K562 (cell line): ENCODE data around the gene ADGRL3. TPM values are rescaled to one million over a fixed set of nuclear protein-coding genes. Genes with fewer than 3 reads are reported as not detected.

Source experiments
- ATAC-seq: fragments of 200-7000 bp; cut with Tn5 transposase; 3 replicates; pipeline ENCODE4 v1.9.1; 2020; ENCODE audit warnings: moderate library complexity
- BruUV-seq: library from RNA; stranded (reverse); fragments of 400-500 nt; replicated peaks from 2 replicates; lab custom pipeline; 2021; lab: Mats Ljungman, UMichigan
- CTCF ChIA-PET: fragments of 300-600 bp; formaldehyde crosslinking; extraction: SDS; loops from one replicate; lab custom pipeline; 2021; ENCODE audit warnings: low intra/inter-chr PET ratio; lab: Yijun Ruan, JAX
- POLR2A ChIA-PET: fragments of 300-600, 350-650 bp; sonication (Branson Sonifier 250); formaldehyde crosslinking; extraction: SDS; loops from one replicate; lab custom pipeline; 2021; ENCODE audit warnings: antibody characterized with exemption, inconsistent platforms; lab: Yijun Ruan, JAX
- DNase-seq, 4 experiments: peaks; one replicate each; pipeline versions ENCODE4 v3.0.0 to v3.0.0-alpha.2; 2011 to 2018; ENCODE audit warnings: low spot score in 3 of 4, mixed read lengths in 3 of 4; ENCODE audit errors: extremely low read depth in 1 of 4
- FAIRE-seq: peaks from 2 replicates; lab custom pipeline; 2011; peaks lifted over from hg19 to GRCh38; lab: Jason Lieb, UNC
- H2AFZ ChIP-seq: 2 replicates; pipeline ENCODE4 v1.6.0; 2011; ENCODE audit warnings: low read depth, low read length, control low read depth, inconsistent platforms
- H3K27ac ChIP-seq: fragments of 200-600 bp; 3 replicates; pipeline ENCODE4 v1.8.0; 2011; ENCODE audit warnings: low read depth, mild to moderate bottlenecking, control low read depth, inconsistent platforms, low read length, moderate library complexity, mixed read lengths; ENCODE audit errors: extremely low read depth
- H3K27me3 ChIP-seq, 2 experiments: fragments of 300-600 bp in 1 of 2; 2 replicates in 1 of 2; 3 replicates in 1 of 2; pipeline versions ENCODE4 v1.6.0 to v1.8.0; 2011; ENCODE audit warnings: inconsistent platforms in 2 of 2, low read length in 2 of 2, mild to moderate bottlenecking in 1 of 2, mixed read lengths in 1 of 2, moderate library complexity in 1 of 2; ENCODE audit not compliant: control insufficient read depth in 2 of 2, insufficient read depth in 2 of 2
- H3K36me3 ChIP-seq: fragments of 300-600 bp; 3 replicates; pipeline ENCODE4 v1.8.0; 2011; ENCODE audit warnings: mild to moderate bottlenecking, low read length, inconsistent platforms; ENCODE audit not compliant: control insufficient read depth, insufficient read depth
- H3K4me1 ChIP-seq, 2 experiments: fragments of 200-600 bp in 1 of 2; replicated peaks in 1 of 2; 2 replicates in 1 of 2; 3 replicates in 1 of 2; pipeline versions ENCODE4 v1.5.1 to v1.8.0; 2011; ENCODE audit warnings: inconsistent platforms in 2 of 2, low read length in 2 of 2, mild to moderate bottlenecking in 1 of 2, mixed read lengths in 1 of 2, moderate library complexity in 1 of 2; ENCODE audit not compliant: control insufficient read depth in 2 of 2, insufficient read depth in 2 of 2
- H3K4me2 ChIP-seq: 2 replicates; pipeline ENCODE4 v1.6.1; 2011; ENCODE audit warnings: low read length, control low read depth, inconsistent platforms, mixed read lengths; ENCODE audit not compliant: insufficient read depth
- H3K4me3 ChIP-seq: fragments of 200-600 bp; sonication (generic), shearing (Covaris generic); 2 replicates; pipeline ENCODE4 v1.5.1; 2016; ENCODE audit warnings: control low read depth, inconsistent platforms
- H3K79me2 ChIP-seq: fragments of 200-600 bp; 3 replicates; pipeline ENCODE4 v1.8.0; 2011; ENCODE audit warnings: low read length, inconsistent platforms; ENCODE audit not compliant: control insufficient read depth, insufficient read depth
- H3K9ac ChIP-seq, 2 experiments: 2 replicates each; pipeline versions ENCODE4 v1.6.0 to v1.6.1; 2011; ENCODE audit warnings: low read depth in 2 of 2, low read length in 2 of 2, control low read depth in 1 of 2, inconsistent platforms in 1 of 2, mild to moderate bottlenecking in 1 of 2, mixed read lengths in 1 of 2; ENCODE audit not compliant: insufficient read depth in 1 of 2
- H3K9me1 ChIP-seq: one replicate; pipeline ENCODE4 v1.6.0; 2011; ENCODE audit warnings: inconsistent platforms, mild to moderate bottlenecking, low read length, moderate library complexity; ENCODE audit not compliant: control insufficient read depth, insufficient read depth
- H3K9me3 ChIP-seq: replicated peaks from 2 replicates; pipeline ENCODE4 v1.5.1; 2011; ENCODE audit warnings: low read depth, low read length, inconsistent platforms; ENCODE audit not compliant: control insufficient read depth, insufficient read depth
- H4K20me1 ChIP-seq: replicated peaks from 2 replicates; pipeline ENCODE4 v1.6.1; 2011; ENCODE audit warnings: low read length, inconsistent platforms, mixed read lengths; ENCODE audit not compliant: control insufficient read depth, insufficient read depth
- ELF1 ChIP-seq: fragments of 200-800 bp; sonication (Bioruptor generic); IDR thresholded peaks from 2 replicates; pipeline ENCODE4 v1.6.1; 2016; ENCODE audit warnings: missing genetic modification characterization, missing compliant biosample characterization
- FIP1L1 ChIP-seq: fragments of 200-400 bp; formaldehyde crosslinking; IDR thresholded peaks from 2 replicates; pipeline ENCODE4 v1.6.1; 2018; ENCODE audit warnings: mild to moderate bottlenecking, low read depth, low read length; ENCODE audit not compliant: poor library complexity, severe bottlenecking
- NR4A1 ChIP-seq, 2 experiments: fragments of 250-450 bp in 1 of 2; fragments of 450-650 bp in 1 of 2; sonication (Bioruptor Pico) in 1 of 2; IDR thresholded peaks; 2 replicates each; pipeline versions ENCODE4 v1.4.0 to v1.6.1; 2016 to 2020; ENCODE audit warnings: mild to moderate bottlenecking in 2 of 2, missing compliant biosample characterization in 1 of 2, missing genetic modification characterization in 1 of 2, moderate library complexity in 1 of 2
- RBM39 ChIP-seq: fragments of 200-400 bp; formaldehyde crosslinking; optimal IDR thresholded peaks from 2 replicates; pipeline ENCODE3; 2018; ENCODE audit warnings: low read depth, low read length
- RFX1 ChIP-seq: fragments of 450-650 bp; IDR thresholded peaks from 2 replicates; pipeline ENCODE4 v1.6.1; 2016; ENCODE audit warnings: mild to moderate bottlenecking, moderate library complexity
- SRSF3 ChIP-seq: fragments of 200-400 bp; formaldehyde crosslinking; IDR thresholded peaks from 2 replicates; pipeline ENCODE4 v1.6.1; 2016; ENCODE audit warnings: mild to moderate bottlenecking, low read length, moderate library complexity; ENCODE audit not compliant: insufficient read depth
- TFAP4 ChIP-seq: sonication (generic); formaldehyde crosslinking; IDR thresholded peaks from 2 replicates; pipeline ENCODE4 v1.8.0; 2022; ENCODE audit warnings: missing genetic modification reagents, mild to moderate bottlenecking, moderate library complexity, borderline replicate concordance
- TGIF2 ChIP-seq: sonication (generic); formaldehyde crosslinking; IDR thresholded peaks from 2 replicates; pipeline ENCODE4 v1.8.1; 2022; ENCODE audit warnings: mild to moderate bottlenecking, missing genetic modification reagents, moderate library complexity
- ZC3H8 ChIP-seq: fragments of 450-650 bp; IDR thresholded peaks from 2 replicates; pipeline ENCODE4 v1.6.1; 2017
- WGBS: fragments of 100-300 bp; shearing (Covaris generic); methylation state at CpG from one replicate; pipeline ENCODE4 v1.1.6; 2016; ENCODE audit warnings: low coverage, mixed read lengths; ENCODE audit not compliant: insufficient coverage; ENCODE audit errors: missing lambda C conversion rate; 5-methylcytosine and 5-hydroxymethylcytosine counted together
- in situ Hi-C: fragments of 300-500 bp; cut with MboI; formaldehyde crosslinking; loops from 4 replicates; pipeline ENCODE4 v1.15.0; 2018; ENCODE audit warnings: inconsistent platforms, mixed read lengths
- intact Hi-C: fragments of 100-400 bp; cut with micrococcal nuclease; formaldehyde crosslinking; loops from 2 replicates; pipeline ENCODE4 v1.14.2; 2022
- polyA plus RNA-seq, 8 experiments: library from polyadenylated mRNA; depleted of rRNA in 4 of 8; stranded (reverse) in 5 of 8; unstranded in 3 of 8; fragments of >200 nt; fragmentation: Nextera tagmentation in 2 of 8; fragmentation: Illumina TruSeq in 1 of 8; extraction: Ambion mirVana in 2 of 8; extraction: Trizol in 1 of 8; gene quantifications; 2 replicates each; pipeline versions ENCODE4 v1.2.1 to v1.2.3, GENCODE V29; 2011 to 2014; ENCODE audit warnings: inconsistent platforms in 1 of 8, missing spikeins in 1 of 8
- total RNA-seq, 7 experiments: library from RNA; depleted of rRNA in 6 of 7; stranded (reverse); fragments of >200 nt in 6 of 7; fragmentation: Illumina TruSeq in 2 of 7; extraction: Trizol in 2 of 7; gene quantifications; 2 replicates each; pipeline versions ENCODE4 v1.2.1 to v1.2.3, GENCODE V29; 2011 to 2021; ENCODE audit warnings: low replicate concordance in 1 of 7

The ADGRL3 gene
- total and polyA plus RNA-seq, 9 of the 15 experiments (the other 6 are each of a cell fraction or from before 2014, with no cell fraction given) = 0.03 to 0.14 (median 0.04) TPM; not detected in 2

DNA sequence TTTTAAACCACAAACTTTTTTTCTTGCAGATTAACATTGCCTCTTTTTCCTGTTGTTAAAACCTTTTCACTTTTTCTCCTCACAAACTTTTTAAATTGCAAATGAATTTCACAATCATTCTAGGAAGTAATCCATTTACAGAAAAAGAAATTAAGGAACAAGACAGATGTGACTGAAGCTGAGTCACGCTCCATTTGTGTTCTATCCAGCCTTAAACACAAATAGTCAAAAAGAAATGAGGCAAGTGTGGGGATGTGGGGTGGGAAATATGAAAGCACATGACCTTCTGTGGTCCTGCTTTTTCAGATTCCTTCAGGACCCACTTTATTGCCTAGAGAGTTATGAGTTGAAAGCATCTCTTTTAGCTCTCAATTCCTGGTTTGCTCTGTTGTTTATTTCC, 197.0 kb downstream of the ADGRL3 start:
- FAIRE-seq (no peak), DNase-seq (no peak), ATAC-seq (no peak)
- H3K9ac ChIP-seq = no peak overlapping the region
- intact Hi-C loops (no loop called here), in situ Hi-C loops (no loop called here)
- no peaks in the 10 kb centered on the region for H3K9me1 ChIP-seq
- no peak overlapping the region for H3K4me3 ChIP-seq
- H3K4me1 ChIP-seq = no peaks in the 10 kb centered on the region
- no peaks in the 10 kb centered on the region for H3K79me2 ChIP-seq
- ChIA-PET POLR2A (no interaction called here), CTCF (no interaction called here)
- no peak overlapping the region for H2AFZ ChIP-seq
- H3K27ac ChIP-seq = no peak overlapping the region
- no peaks in the 10 kb centered on the region; the same call in 1 of the 2 replicates for H3K9me3 ChIP-seq
- TF ChIP-seq NR4A1 (CRISPR knock-in tag; IDR thresholded peaks at IDR 0.05) = no peak
- no peak for TF ChIP-seq NR4A1 (tag; IDR thresholded peaks at IDR 0.05)
- no peak for TF ChIP-seq TGIF2 (CRISPR knock-in tag)
- no peak for TF ChIP-seq FIP1L1
- H4K20me1 ChIP-seq = no peaks in the 10 kb centered on the region
- H3K36me3 ChIP-seq = no peaks in the 10 kb centered on the region
- no TSS peak for BruUV-seq
- 0% methylated on average over 1 of the region's 1 CpG for WGBS
- no peaks in the 10 kb centered on the region for H3K27me3 ChIP-seq
- H3K4me2 ChIP-seq = no peak overlapping the region

DNA sequence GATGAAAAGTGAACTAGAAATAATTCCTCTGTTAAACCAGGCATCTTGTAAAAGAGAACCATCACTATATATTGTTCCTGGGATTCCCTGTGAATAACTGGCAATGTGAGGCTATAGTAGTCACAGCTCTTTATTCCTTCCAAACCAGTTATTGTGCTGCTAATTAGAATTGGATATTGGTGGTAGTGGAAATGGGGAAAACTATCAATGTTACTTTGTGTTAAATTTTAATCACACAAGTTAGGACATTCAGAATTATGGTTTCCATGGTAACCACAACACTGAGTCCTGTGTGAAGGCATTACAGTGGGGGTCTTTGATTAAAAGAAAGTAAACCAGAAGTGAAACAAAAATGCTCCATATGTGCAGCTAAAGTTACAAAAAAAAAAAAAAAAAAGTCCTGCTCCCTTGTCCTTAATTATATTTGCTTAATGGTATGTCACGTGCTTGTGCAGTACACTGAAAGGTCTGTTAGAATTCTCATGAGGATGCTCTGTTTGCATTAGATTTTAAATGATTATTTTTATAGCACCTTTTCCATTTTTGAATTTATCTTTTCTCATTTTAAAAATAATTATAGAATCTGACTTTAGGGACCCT, 200.4 kb downstream of the ADGRL3 start:
- H3K9me1 ChIP-seq = no peaks in the 10 kb centered on the region
- no peak overlapping the region for H3K9ac ChIP-seq
- no peaks in the 10 kb centered on the region for H3K36me3 ChIP-seq
- H3K27me3 ChIP-seq = no peaks in the 10 kb centered on the region
- no peaks in the 10 kb centered on the region for H3K4me1 ChIP-seq
- BruUV-seq = no TSS peak
- 0% methylated on average over 1 of the region's 1 CpG for WGBS
- ChIA-PET POLR2A (no interaction called here), CTCF (no interaction called here)
- H3K79me2 ChIP-seq = no peaks in the 10 kb centered on the region
- H3K4me2 ChIP-seq = no peak overlapping the region
- no peak for TF ChIP-seq RBM39
- no peak for TF ChIP-seq SRSF3
- TF ChIP-seq ELF1 = no peak
- TF ChIP-seq RFX1 = peak; percentile 49
- no peak for TF ChIP-seq TFAP4 (CRISPR knock-in tag)
- TF ChIP-seq ZC3H8 = no peak
- no peak overlapping the region for H3K27ac ChIP-seq
- H3K4me3 ChIP-seq = no peak overlapping the region
- ATAC-seq (no peak), FAIRE-seq (no peak), DNase-seq (no peak)
- no peaks in the 10 kb centered on the region for H3K9me3 ChIP-seq
- in situ Hi-C loops (no loop called here), intact Hi-C loops (no loop called here)
- H4K20me1 ChIP-seq = no peaks in the 10 kb centered on the region
- H2AFZ ChIP-seq = no peak overlapping the region
